Limb (tissue), 2 donors: ENCODE data around the gene LYPD6B.

Experiments
- DNase-seq, 2 donors: peaks; one replicate each; pipeline ENCODE4 v3.0.0-alpha.2; 2016; ENCODE audit errors: extremely low spot score in 2 of 2

The LYPD6B gene

DNA sequence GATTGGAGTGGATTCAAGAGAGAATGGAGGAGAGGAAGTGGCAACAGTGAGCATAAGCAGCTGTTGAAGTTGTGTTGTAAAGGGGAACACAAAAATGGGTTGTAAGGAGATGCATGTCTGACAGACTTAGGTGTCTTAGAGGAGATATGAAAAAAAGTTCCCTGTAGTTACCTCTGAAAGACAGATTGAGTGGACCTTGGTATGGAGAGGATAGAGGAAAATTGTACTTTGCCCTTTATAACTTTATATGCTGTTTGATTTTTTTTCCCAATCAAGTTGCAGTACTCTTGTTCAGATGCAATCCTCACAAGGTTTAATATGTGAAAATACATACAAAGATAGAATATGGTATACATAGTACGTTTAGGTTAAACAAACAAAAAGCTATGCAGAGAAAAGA is 73.6 kb downstream of the LYPD6B start:
- no peak for DNase-seq

- DNase-seq: no peak
Measured at GRCh38 chr2:149112713-149113112, 74.2 kb downstream of the LYPD6B start.

DNA sequence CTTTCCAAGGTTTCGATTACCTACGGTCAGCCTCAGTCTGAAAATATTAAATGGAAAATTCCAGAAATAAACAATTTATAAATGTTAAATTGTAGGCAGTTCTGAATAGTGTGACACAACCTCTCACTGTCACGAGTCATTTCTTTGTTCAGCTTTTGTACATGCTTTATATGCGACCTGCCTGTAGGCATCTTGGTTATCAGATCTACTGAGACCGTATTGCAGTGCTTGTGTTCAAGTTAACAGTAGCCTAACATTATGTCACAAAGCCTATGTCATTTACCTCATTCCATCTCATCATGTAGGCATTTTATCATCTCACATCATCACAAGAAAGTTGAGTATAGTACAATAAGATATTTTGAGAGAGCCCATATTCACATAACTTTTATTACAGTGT is 77.3 kb downstream of the LYPD6B start:
- DNase-seq: no peak

GRCh38 chr2:149119368-149119767 is 80.9 kb downstream of the LYPD6B start:
- DNase-seq: no peak

GRCh38 chr2:149122516-149122915 is 84.0 kb downstream of the LYPD6B start:
- DNase-seq: no peak

DNA sequence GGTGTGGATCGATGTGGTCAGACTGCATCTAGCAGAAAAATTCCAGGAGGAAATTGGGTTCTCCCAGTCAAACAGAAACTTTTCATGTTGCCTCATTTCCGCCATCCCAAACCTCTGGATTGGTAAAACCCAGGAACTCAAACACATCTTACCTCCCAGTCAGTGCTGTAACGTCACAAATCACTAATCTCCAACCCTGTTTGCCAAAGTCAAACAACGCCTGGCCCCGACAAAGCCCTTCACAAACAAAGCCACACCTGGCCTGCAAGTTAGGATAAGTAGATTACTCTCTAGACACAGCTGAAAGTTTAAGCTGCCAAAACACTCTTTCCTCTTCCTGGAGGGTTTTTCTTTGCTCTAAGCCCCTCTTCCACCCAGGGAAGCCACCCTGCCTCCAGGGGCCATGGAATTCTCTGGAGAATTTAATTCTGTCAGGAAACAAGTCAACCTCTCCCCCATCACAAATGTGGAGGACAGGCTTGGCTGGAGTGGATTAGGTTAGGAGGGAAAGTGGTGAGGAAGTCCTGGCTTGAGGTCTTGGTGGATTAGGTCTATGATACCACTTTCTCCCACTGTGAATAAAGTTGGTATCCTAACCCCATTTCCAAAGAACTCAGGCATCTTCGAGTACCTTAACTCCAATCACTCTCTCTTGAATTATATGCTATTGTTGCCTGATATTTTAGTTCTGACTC is 86.7 kb downstream of the LYPD6B start:
- DNase-seq: no peak

DNA sequence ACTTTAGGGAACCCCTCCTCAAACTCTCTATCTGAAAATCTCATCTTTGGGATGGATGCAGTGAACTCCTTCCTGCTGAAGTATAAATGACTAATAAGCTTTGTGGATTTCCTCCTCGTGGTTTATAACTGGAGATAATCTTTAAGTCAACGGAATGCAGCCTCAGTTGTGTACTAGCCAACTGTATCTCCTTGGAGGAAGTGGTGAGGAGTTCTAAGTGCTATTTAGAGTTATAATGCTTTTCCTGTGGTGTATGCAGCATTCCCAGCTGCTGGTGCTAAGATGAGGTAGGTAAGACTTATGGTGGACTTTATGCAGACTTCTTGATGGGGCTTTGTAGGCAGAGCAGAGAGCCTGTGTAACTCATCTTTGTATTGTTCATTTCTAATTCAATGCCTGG is 90.9 kb downstream of the LYPD6B start:
- DNase-seq: no peak

GRCh38 chr2:149132339-149132738 is 93.8 kb downstream of the LYPD6B start:
- no peak for DNase-seq

- DNase-seq: no peak
Measured at GRCh38 chr2:149132901-149133300, 94.4 kb downstream of the LYPD6B start.

GRCh38 chr2:149134335-149134923 is 95.9 kb downstream of the LYPD6B start:
- DNase-seq: no peak

DNA sequence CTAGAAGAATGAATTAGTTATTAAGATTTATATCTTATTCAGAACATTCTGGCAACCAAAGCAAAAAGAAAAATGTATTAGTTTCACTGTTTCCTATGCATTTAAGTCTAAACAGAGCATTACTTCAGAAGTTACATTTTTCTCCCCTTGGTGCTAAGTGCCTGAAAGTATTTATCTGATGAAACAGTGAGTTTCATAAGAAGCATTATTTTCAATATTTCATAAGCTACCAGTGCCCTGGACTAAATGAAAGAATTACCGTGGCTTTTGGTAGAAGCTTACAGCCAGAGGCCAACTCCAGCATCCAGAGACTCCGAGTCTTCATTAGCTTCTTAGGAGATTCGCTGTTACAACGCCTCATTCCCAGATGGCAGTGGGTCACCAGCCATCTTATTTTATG is 97.6 kb downstream of the LYPD6B start:
- no peak for DNase-seq

DNA sequence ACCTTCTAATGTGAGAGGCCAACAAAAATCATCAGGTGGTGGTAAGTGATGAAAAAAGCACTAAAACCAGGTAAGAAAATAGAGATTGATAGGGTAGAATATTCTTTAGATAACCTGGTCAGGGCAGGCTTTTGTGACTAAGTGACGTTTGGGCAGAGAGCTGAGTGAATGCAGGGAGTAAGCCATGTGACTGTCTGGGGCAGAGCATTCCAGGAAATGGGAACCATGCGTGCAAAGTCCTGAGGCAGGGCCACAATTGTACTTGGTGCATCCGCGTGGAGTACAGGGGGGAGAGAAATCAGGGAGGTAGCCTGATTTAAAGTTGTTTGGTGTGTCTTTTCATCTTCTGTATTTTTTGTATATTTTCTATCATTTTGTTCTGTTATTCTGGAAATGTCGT is 102.5 kb downstream of the LYPD6B start:
- no peak for DNase-seq

- no peak for DNase-seq
Measured at GRCh38 chr2:149143734-149144133, 105.2 kb downstream of the LYPD6B start.

GRCh38 chr2:149145314-149146295 is 107.1 kb downstream of the LYPD6B start:
- DNase-seq: no peak

GRCh38 chr2:149146876-149147275 is 108.4 kb downstream of the LYPD6B start:
- no peak for DNase-seq

DNA sequence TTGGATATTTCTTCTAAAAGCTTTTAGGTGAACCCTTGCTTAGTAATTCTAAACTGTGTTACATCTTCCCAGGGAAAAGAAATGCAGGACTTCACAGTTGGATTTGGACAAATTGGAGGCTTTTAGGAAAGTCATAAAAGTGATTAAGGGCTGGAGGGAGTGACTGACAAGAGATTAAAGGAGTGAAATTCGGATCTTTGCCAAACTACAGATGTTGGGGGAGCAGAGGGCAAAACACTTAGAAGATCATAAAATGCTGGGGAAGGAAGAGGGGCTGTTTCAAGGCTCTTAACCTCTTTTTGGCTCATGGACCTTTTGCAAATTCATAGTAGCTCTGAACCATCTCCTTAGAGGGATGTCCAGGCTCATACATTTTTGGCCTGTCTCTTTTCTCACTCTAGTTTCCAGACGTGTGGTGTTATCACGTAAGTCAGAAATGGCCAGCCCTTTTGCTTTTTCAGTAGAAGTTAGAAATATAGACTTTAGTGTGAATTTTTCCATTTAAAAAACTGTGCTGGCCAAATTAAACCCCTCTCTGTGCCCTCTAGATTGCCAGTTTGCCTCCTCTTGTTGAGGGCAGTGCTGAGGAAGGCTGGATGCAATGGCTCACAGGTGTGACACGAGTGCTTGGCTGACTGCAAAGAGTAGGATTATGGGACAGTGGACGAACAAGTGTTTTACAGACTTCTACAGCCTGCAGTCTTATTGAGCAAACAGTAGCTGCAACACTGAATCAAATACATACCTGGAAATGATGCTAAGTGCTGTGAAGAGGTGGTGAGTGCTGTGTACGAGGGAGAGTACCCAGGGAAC is 109.9 kb downstream of the LYPD6B start:
- no peak for DNase-seq

- DNase-seq: no peak
Measured at GRCh38 chr2:149149007-149149297, 110.5 kb downstream of the LYPD6B start.

DNA sequence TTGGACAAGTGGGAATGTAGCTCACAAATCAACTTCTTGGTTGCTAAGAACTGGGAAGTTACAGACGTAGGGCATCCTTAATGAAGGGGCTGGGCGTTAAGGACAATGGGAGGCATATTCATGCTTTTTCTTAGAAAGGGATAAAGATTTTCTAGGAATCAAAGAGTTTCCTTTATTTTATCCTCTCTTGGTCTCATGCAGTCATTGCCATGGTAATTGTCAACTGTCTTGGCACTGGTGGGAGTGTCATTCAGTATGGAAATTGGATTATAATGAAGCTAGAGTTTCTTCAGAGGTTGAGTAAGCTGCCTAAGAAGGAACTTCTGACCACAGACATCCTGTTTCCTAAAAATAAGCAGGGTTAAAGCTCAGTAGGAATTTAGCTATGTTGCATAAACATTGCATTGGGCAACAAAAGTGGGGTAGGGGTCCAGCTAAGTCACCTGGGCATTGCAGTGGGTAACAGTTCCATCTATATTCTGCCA is 114.0 kb downstream of the LYPD6B start:
- DNase-seq: no peak

- no peak for DNase-seq
Measured at GRCh38 chr2:149155196-149155969, 116.9 kb downstream of the LYPD6B start.

DNA sequence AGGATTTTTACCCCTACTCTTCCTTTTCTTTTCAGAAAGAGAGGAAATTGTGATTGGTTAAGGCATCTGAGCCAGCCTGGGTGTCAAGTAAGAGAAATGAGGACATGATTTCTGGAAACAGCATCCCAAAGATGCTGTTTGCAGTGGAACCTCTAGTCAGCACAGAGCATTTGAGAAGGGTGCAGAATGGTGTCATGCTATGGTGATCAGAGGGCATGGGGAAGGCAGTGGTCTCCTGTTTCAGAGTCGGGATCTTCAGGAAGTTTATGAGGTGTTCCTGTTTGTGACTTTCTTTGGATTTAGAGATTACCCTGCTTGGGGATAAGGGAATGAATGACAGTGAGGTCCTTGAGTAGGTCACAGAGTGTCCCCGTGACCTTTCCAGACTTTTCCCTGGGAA is 117.5 kb downstream of the LYPD6B start:
- no peak for DNase-seq
